Measurements from ENCODE around the gene TSEN15. TPM values are rescaled to one million over a fixed set of nuclear protein-coding genes. Genes with fewer than 3 reads are reported as not detected.

TSEN15 gene
- total and polyA plus RNA-seq, 4 donors, result 9.1 to 21.9 (median 19.3) TPM

GRCh38 chr1:184052750-184053149 lies 1.2 kb downstream of the TSEN15 start:
- H3K36me3 ChIP-seq (ENCODE audit: control insufficient read depth in 4 of 4, insufficient read depth in 3 of 4, low read depth in 1 of 4, low read length in 3 of 4), result no peaks in the 10 kb centered on the region
- H3K27me3 ChIP-seq (ENCODE audit: control insufficient read depth in 4 of 4, insufficient read depth in 4 of 4, low read length in 3 of 4), result no peaks in the 10 kb centered on the region
- no peak for DNase-seq (ENCODE audit: low spot score)
- H3K27ac ChIP-seq (ENCODE audit: low read depth in 1 of 2, low read length in 2 of 2), result no peak overlapping the region
- WGBS, result 62% methylated on average over 3 of the region's 3 CpGs
- peaks cover 5 to 17% (median 11%) of the 10 kb centered on the region in 4 donors for H3K4me1 ChIP-seq (ENCODE audit: control insufficient read depth in 4 of 4, insufficient read depth in 4 of 4, low read length in 3 of 4)
- TF ChIP-seq GABPA (IDR thresholded peaks at IDR 0.05 in 1 of 2, conservative IDR thresholded peaks at IDR 0.05 in 1 of 2), result no peak
- TF ChIP-seq ZBTB33 (IDR thresholded peaks at IDR 0.05), result no peak
- TF ChIP-seq CTCF (IDR thresholded peaks at IDR 0.05; ENCODE audit: low read depth, low read length, missing input control), result no peak
- no peak for TF ChIP-seq HNF4G (IDR thresholded peaks at IDR 0.05)
- no peak overlapping the region for H3K9ac ChIP-seq (ENCODE audit: low read depth in 1 of 2, low read length in 2 of 2)
- H3K9me3 ChIP-seq (ENCODE audit: control insufficient read depth in 4 of 4, low read length in 3 of 4), result no peaks in the 10 kb centered on the region
- H3K4me3 ChIP-seq (ENCODE audit: low read depth in 1 of 3, low read length in 3 of 3), result peak overlapping the region in 1 of 3 donors; percentile 80

GRCh38 chr1:184053881-184054280 lies 2.4 kb downstream of the TSEN15 start:
- H3K4me1 ChIP-seq (ENCODE audit: control insufficient read depth in 4 of 4, insufficient read depth in 4 of 4, low read length in 3 of 4), result peaks cover 5 to 17% (median 11%) of the 10 kb centered on the region in 4 donors
- TF ChIP-seq ATF3 (IDR thresholded peaks at IDR 0.05) (no peak), RXRA (IDR thresholded peaks at IDR 0.05) (no peak), TAF1 (conservative IDR thresholded peaks at IDR 0.05) (no peak), RAD21 (IDR thresholded peaks at IDR 0.05) (no peak), SP1 (IDR thresholded peaks at IDR 0.05) (no peak)
- H3K36me3 ChIP-seq (ENCODE audit: control insufficient read depth in 4 of 4, insufficient read depth in 3 of 4, low read depth in 1 of 4, low read length in 3 of 4), result no peaks in the 10 kb centered on the region
- H3K4me3 ChIP-seq (ENCODE audit: low read depth in 1 of 3, low read length in 3 of 3), result no peak overlapping the region
- no peak overlapping the region for H3K27ac ChIP-seq (ENCODE audit: low read depth in 1 of 2, low read length in 2 of 2)
- H3K27me3 ChIP-seq (ENCODE audit: control insufficient read depth in 4 of 4, insufficient read depth in 4 of 4, low read length in 3 of 4), result no peaks in the 10 kb centered on the region
- no peaks in the 10 kb centered on the region for H3K9me3 ChIP-seq (ENCODE audit: control insufficient read depth in 4 of 4, low read length in 3 of 4)
- H3K9ac ChIP-seq (ENCODE audit: low read depth in 1 of 2, low read length in 2 of 2), result no peak overlapping the region
- no peak for DNase-seq (ENCODE audit: low spot score)

- WGBS, result 83% methylated on average over 2 of the region's 2 CpGs
- TF ChIP-seq FOXA2 (IDR thresholded peaks at IDR 0.05) (no peak), TAF1 (conservative IDR thresholded peaks at IDR 0.05) (no peak), ZBTB33 (IDR thresholded peaks at IDR 0.05) (no peak), RXRA (IDR thresholded peaks at IDR 0.05) (no peak), HNF4A (conservative IDR thresholded peaks at IDR 0.05) (no peak), JUND (IDR thresholded peaks at IDR 0.05) (no peak), NR2F2 (IDR thresholded peaks at IDR 0.05) (no peak), REST (IDR thresholded peaks at IDR 0.05) (no peak), SP1 (IDR thresholded peaks at IDR 0.05) (no peak), HNF4G (IDR thresholded peaks at IDR 0.05) (no peak), CTCF (IDR thresholded peaks at IDR 0.05; ENCODE audit: low read depth, low read length, missing input control) (no peak), FOXA1 (IDR thresholded peaks at IDR 0.05) (no peak)
These were observed 5.5 kb downstream of the TSEN15 start for GRCh38 chr1:184056921-184057555.

More at GRCh38 chr1:184056921-184057555, 5.5 kb downstream of the TSEN15 start:
- Histone ChIP-seq H3K9me3 (ENCODE audit: control insufficient read depth in 4 of 4, low read length in 3 of 4) (no peaks in the 10 kb centered on the region), H3K4me1 (ENCODE audit: control insufficient read depth in 4 of 4, insufficient read depth in 4 of 4, low read length in 3 of 4) (peaks cover 5 to 8% (median 7%) of the 10 kb centered on the region in 4 donors), H3K36me3 (ENCODE audit: control insufficient read depth in 4 of 4, insufficient read depth in 3 of 4, low read depth in 1 of 4, low read length in 3 of 4) (peaks cover 0 to 7% (median 0%) of the 10 kb centered on the region in 4 donors), H3K4me3 (ENCODE audit: low read depth in 1 of 3, low read length in 3 of 3) (no peak overlapping the region), H3K9ac (ENCODE audit: low read depth in 1 of 2, low read length in 2 of 2) (no peak overlapping the region), H3K27me3 (ENCODE audit: control insufficient read depth in 4 of 4, insufficient read depth in 4 of 4, low read length in 3 of 4) (no peaks in the 10 kb centered on the region), H3K27ac (ENCODE audit: low read depth in 1 of 2, low read length in 2 of 2) (no peak overlapping the region)
- DNase-seq (ENCODE audit: low spot score), result no peak

Data from liver (tissue), 9 donors.